Urothelium cell line (cell line): ENCODE data around the gene UBE4B.

Experiments used
- DNase-seq: peaks from one replicate; pipeline ENCODE4 v3.0.0; 2011; ENCODE audit warnings: low spot score, mixed read lengths
- FAIRE-seq: peaks from 2 replicates; lab custom pipeline; 2011; peaks lifted over from hg19 to GRCh38; lab: Jason Lieb, UNC

Gene UBE4B

DNA sequence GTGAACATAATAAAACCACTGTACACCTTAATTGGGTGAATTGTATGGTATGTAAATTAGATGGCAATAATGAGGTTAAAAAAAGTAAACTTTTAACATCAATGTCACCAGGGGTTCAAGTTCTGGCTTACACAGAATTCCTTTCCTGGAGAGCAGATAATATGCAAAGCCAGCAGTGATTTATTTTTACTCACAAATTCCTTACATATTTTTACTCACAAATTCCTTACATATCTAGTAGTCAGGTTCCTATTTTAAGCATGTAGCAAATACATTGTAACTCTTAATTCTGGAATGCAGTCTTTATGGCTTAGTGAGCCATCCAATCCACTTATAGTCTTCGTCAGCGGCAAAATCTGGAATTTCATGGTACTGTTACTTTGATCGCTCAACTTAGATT, 1.3 kb upstream of the UBE4B start:
- no peak for FAIRE-seq
- no peak for DNase-seq

DNA sequence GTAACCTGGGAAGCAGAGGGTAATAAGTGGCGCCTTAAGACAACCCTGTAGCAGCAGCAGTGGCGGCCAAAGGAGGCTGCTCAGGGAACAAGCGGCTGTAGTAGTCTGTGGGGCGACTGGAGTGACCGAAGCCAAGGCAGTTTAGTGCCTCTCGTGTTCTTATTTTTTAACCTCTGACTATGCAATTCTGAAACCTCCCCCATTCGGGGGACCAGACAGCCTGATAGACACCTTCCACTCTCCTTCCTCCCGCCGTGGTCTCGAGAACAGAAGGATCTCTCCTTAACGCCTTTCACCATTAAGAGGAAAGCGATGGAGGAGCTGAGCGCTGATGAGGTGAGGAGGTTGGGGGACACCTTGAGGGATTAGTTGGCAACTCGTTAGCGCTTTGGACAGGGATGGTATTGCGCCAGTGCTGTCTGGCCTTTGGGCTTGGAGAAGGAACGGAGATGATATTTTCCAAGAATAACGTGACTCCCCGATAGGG, 644 bp downstream of the UBE4B start:
- peak; percentile 26 for DNase-seq
- no peak for FAIRE-seq

DNA sequence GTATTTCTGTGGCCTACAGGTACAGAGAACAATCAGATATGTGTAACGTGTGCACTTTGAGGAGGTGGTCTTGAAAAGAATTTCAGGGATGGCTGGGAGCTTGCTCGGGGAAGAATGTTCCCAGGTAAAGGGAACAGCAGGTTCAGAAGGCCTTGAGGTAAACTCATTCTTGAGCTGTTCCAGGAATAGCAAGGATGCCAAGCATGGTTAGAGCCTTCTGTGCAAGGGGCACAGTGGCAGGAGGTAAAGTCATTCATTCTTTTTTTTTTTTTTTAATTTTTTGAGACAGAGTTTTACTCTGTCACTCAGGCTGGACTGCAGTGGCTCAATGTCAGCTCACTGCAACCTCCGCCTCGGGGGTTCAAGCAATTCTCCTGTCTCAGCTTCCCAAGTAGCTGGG, 10.0 kb downstream of the UBE4B start:
- FAIRE-seq (no peak), DNase-seq (no peak)

DNA sequence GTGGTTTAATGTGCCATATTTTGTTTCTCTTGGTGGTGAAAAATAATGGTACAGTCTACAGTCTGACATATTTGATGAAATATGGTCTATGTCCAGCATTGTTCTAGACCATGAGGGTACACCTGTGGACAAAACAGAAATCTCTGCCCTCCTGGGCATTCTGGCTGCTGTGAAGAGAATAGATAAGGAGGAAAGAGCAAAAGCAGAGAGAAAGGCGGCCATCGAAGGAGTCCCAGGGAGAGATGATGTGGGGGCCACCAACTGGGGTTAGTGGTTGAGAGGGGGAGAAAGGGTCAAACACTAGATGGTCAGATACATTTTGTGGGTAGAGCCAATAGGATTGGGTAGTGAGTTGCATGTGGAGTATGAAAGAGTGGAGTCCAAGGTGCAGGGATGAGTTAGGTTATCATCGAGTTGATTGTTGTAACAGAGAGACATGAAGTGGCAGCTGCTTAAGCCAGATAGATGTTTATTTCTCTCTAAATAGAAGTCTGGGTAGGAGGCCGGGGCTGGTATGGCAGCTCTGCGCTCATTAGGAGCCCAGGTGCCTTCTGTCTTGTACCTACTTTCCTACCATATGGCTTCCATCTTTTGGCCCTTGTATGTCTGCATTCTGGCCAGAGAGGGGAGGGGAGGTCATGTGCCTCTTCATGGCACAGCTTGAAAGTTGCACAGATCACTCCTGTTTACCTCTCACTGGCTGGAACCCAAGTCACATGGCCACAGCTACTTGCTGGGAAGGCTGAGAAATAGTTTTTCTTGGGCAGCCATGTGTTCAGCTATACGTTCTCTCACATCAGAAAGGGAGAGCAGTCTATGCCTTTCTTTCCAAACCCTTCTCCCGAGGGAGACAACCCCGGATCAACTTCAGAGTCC, 13.0 kb downstream of the UBE4B start:
- FAIRE-seq, result no peak
- no peak for DNase-seq

DNA sequence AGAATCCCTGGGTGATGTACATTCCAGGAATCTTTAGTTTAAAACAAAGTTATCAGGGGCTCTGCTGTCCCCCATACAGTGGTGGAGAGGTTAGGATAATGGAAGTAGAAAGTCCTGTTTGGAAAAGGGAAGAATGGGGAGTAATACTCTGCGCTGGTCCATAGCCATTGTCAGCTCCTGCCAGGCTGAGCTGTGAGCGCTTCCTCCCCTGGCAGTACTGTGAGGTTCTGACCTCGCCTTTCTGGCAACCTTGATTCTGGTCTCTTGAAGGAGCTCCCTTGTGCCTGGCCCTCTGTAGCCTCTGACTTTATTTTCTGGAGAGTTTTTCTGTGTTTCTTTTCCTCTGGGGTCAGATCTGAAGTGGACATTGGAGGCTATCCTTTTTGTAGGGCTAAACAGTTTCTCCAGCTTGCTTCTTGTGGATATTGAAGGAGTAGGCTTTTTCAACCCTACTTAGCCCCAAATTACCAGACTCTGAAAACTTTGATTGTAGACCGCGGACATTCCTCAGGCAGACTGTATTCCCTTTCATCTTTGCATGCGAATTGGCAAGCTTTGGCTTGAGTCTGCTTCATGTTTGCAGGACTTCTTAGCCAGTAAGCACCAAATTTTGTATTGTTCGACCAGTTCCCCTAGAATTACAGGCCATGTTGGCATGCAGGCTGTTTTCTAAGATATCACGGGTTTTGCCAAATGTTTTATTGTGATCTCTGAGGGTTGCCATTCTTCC, 13.8 kb downstream of the UBE4B start:
- FAIRE-seq (no peak), DNase-seq (no peak)

DNA sequence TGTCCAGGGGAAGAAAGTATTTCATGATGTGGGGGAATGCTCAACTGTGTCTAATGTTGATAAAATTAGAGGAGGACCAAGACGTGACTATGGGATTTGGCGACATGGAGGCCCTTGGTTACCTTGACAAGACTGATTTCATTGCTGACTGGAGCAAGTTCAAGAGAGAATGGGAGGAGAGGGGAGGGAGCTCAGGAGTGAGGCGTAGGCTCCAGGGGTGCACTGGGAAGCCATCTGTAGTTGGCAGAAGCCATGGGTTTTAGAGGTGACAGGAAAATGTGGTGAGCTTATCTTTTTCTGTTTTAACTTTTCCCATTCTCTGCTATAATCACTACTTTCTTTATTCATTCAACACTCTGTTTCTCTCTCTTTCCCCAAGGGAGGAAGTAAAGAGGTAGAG, 15.8 kb downstream of the UBE4B start:
- DNase-seq (no peak), FAIRE-seq (no peak)

DNA sequence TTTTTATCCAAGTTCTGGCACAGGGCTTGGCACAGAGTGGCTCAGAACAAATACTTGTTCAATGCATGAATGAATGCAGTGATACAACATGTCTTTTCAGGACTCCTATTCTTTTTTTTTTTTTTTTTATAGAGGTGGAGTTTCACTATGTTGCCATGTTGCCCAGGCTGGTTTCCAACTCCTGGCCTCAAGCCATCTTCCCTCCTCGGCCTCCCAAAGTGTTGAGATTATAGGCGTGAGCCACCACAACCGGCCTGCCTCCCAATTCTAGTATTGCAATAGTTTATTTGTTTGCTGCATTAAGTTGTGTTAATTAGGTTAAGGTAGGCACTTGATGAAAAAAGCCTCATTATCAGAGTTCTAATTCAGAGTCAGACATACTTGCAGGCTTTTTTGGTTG, 17.9 kb downstream of the UBE4B start:
- FAIRE-seq, result no peak

DNA sequence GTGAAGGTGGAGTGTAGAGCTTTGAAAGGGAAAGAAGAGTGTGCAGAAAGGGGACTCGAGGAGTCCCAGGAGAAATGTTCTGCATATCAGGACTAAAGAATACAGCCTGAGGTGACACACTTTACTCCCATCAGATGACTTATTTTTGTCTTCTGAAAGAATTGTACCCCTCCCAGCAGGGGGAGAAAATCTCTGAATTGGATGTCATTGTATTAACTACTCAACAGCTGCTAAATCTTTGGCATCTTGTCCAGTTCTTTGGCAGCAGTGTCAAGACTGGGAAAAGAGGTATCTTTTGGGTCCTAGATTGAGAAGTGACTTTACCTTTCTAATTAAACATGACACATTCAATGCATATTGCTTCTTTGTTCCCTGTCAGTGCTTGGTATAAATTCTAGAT, 18.9 kb downstream of the UBE4B start:
- DNase-seq (no peak), FAIRE-seq (no peak)

More for the DNA sequence above, 17.9 kb downstream of the UBE4B start:
- DNase-seq, result no peak

DNA sequence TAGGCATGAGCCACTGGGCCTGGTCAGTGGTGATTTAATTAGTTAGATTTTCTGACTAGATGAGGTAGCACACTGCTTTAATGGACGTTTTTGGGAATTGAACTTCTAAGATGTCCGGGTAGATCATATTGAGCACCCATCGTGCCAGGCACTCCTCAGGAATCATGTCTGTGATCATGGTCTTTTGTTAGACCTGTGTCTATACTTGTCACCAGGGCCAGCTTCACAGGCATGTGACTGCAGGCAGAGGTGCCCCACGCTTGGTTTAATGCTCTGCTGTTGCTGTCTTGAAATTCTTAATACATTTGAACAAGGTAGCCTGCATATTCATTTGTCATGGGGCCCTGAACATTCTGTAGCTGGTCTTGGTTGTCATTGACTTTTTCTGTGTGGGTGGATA, 19.6 kb downstream of the UBE4B start:
- DNase-seq (no peak), FAIRE-seq (no peak)

DNA sequence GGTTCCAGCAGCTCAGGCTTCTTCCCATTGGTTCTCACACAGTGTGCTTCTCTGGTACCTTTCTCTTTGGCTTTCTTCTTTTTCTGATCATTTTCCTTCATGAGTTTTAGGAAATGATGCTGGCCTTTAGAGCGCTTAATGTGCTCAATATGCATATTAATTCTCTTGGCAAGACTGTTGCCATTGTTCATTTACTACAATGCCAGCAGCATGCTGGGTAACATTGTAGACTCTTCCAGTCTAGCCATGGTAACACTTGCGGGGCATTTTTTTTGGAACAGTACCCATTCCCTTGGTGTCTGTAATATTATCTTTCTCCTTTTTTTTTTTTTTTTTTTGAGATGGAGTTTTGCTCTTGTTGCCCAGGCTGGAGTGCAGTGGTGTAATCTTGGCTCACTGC, 21.7 kb downstream of the UBE4B start:
- no peak for DNase-seq
- FAIRE-seq, result no peak

DNA sequence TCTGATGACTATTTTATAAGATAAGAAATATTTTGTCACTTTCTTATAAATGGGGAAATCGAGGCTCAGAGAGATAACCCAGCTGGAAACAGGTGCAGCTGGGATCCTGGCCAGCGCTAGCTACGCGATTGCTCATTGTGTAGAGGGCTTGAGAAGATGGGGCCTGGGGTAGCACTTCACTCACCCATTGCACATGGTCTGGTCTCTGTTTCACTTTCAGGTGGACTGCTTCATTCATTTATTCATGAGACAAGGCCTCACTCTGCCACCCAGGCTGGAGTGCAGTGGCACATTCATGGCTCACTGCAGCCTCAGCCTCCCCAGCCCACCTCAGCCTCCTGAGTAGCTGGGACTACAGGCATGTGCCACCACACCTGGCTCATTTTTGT, 23.8 kb downstream of the UBE4B start:
- no peak for FAIRE-seq
- no peak for DNase-seq

DNA sequence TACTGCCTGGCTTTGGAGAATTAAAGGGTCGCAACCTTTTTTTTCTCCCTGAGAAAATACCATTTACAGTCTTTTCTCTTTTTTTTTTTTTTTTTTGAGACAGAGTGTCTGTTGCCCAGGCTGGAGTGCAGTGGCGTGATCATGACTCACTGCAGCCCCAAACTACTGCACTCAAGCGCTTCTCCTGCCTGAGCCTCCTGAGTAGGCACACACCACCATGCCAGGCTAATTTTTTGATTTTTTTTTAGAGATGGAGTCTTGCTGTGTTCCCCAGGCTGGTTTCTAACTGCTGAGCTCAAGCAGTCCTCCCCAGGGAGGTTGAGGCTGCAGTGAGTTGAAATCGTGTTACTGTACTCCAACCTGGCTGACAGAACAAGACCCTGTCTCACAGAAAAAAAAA, 24.6 kb downstream of the UBE4B start:
- DNase-seq (no peak), FAIRE-seq (no peak)

DNA sequence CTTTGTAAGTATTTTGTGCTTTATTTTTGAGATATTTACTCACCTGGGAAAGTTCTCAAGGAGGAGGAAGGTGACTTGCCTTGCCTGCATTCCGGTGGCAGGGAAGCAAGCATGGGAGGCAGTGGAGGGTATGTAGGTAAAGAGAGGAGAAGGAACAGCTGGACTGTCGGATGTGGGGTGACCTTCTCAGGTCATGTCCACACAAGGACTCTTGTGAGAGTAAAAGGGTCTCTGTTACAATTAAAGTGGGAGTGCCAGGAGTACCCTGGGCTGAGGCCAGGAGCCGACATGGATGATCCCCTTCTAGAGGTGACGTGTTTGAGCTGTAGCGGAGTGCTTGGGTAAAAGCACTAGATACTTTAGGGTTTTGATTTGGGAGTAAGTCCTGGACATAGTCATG, 25.0 kb downstream of the UBE4B start:
- FAIRE-seq, result no peak
- no peak for DNase-seq

DNA sequence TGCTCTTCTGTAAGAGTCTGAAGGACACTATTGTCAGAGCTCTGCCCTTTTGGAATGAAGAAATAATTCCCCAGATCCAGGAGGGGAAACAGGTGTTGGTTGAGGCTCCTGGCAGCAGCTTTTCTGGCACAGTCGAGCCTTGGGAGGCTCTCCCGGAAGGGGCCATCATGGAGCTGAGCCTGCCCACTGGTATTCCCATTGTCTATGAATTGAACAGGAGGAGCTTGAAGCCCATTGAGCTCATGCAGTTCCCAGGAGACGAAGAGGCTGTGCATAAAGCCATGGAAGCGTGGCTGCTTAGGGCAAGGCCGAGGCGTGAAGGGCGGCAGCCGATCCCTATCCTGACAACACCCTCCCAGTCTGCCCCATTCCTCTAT, 26.6 kb downstream of the UBE4B start:
- DNase-seq (no peak), FAIRE-seq (no peak)

DNA sequence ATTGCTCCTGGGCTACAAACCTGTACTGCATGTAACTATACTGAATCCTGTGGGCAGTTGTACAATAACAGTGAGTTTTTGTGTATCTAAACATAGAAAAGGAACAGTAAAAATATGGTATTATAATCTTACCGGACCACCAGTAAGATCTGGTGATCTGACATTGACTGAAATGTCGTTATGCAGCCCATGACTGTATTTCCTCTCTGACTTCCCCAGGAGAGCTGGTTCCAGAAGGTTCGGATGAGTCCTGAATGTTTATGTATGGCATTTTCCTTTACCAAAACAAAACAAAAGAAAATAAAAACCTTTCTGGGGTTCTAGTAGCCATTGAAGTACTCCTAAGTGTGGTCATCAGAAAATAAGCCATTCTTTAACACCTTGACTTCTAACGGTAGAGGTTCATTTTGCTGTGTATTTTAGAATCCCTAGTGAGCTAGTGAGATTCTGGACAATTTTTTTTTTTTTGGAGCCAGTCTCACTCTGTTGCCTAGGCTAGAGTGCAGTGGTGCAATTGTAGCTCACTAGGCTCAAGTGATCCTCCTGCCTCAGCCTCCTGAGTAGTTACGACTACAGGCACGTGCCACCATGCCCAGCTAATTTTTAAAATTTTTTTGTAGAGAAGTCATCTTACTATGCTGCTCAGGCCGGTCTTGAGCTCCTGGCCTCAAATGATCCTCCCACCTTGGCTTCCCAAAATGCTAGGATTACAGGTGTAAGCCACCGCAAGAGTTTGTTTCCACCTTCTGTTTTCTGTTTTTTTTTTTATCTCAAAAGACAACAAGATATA, 27.7 kb downstream of the UBE4B start:
- DNase-seq, result no peak
- no peak for FAIRE-seq

DNA sequence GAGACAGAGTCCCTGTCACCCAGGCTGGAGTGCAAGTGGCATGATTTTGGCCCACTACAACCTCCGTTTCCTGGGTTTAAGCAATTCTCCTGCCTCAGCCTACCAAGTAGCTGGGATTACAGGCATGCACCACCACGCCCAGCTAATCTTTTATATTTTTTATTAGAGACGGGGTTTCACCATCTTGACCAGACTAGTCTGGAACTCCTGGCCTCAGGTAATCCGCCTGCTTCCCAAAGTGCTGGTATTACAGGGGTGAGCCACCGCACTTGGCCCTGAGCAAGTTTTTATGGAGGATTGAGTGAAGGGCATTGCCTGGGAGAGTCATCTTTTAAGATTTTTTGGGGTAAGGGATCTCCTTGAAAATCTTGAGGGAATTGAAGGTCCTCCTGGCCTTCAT, 28.5 kb downstream of the UBE4B start:
- DNase-seq, result no peak
- FAIRE-seq, result no peak

DNA sequence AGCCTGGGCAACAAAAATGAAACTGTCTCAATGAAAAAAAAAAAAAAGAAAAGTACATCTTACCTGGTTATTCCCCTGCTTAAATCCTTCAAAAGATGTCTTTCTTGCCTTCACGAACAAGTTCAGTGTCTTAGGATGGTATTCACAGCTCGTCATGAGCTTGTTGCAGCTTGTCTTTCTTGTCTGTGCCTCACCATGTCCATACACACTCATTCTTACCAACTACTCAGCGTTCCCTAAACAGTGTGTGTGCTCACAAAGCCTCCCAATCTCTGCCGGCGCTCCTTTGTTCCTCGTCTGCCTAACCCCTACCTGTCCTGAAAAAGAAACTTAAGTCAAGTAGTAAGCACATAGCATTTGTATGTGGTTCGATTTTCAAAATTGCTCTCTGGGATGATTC, 31.1 kb downstream of the UBE4B start:
- DNase-seq, result no peak
- FAIRE-seq, result no peak

DNA sequence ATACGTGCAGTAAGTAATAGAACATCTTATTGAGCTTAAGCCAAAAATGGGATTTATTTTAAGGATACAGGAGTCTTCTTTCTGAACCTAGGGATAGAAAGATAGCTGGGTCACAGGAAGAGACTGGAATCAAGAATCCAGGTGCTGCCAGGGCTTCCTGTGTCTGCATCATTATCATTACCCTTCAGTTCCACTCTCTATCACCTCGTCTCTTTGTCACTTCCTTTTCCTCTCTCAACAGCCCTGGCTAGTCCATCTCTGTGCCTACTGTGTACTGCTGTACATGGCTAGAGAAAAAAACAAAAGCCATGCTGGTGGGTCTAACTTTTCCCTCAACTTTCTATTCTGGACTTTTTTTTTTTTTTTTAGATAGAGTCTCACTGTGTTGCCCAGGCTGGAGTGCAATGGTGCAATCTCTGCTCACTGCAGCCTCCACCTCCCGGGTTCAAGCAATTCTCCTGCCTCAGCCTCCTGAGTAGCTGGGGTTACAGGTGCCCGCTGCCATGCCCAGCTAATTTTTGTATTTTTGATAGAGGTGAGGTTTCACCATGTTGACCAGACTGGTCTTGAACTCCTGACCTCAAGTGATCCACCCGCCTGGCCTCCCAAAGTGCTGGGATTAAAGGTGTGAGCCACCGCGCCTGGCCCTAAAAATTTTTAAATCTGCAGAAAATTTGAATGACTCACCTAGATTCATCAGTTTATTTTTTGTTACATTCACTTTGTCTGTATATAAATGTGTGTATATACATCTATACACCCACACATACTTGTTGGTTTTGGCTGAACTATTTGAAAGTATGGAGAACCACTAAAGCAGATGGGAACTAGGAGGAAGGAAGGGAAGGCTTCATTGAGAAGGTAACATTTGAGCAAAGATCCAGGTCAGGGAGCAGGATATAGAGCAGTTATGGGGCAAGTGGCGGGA, 31.9 kb downstream of the UBE4B start:
- DNase-seq (no peak), FAIRE-seq (no peak)

DNA sequence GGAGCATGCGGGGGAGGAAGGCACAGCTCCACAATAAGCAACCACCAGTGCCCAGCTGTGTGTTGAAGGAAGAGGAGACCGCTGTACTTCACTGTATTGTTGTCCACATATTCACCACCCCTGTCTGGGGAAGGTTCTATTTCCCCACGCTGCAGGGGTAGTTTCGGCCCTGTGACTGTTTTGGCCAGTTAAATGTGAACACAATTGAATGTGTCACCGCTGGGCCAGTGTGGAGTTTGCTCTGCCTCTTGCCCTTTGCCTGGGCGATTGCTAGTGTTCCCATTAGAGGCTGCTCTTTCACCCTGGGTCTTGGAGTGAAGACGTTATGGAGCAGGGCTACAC, 32.6 kb downstream of the UBE4B start:
- no peak for FAIRE-seq

DNA sequence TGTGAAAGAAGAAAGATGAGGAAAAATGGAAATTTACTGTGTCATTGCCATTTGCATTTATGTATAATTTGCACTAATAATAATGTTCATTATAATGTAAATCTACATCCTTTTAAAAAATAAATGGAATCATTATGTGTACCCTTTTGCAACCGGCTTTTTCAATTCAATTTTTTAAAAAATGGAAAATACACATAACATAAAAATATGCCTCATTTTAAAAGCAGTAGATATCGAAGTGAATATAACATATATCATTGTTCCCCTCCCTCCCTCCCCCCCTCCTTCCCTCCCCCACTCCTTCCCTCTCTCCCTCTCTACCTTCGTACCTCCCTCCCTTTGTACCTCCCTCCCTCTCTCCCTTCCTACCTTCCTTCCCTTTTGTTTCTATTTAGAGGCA, 33.0 kb downstream of the UBE4B start:
- DNase-seq, result no peak
- FAIRE-seq, result no peak

More for the DNA sequence above, 32.6 kb downstream of the UBE4B start:
- DNase-seq, result no peak
